Esophagus squamous epithelium (tissue), 4 donors: ENCODE results near the gene PDSS2.

ENCODE experiments used
- CTCF ChIP-seq, 6 experiments: fragments of 450-650 bp in 4 of 6; fragments of 200-600 bp in 2 of 6; sonication (generic) in 2 of 6; IDR thresholded peaks; one replicate each; pipeline ENCODE4 v1.5.1; 2016 to 2019; ENCODE audit warnings: antibody characterized with exemption in 6 of 6, mild to moderate bottlenecking in 4 of 6, moderate library complexity in 4 of 6
- POLR2A ChIP-seq, 4 donors: fragments of 450-650 bp; IDR thresholded peaks; one replicate each; pipeline ENCODE4 v1.6.1; 2017; ENCODE audit warnings: antibody characterized with exemption in 4 of 4, mild to moderate bottlenecking in 4 of 4, moderate library complexity in 3 of 4

GRCh38 chr6:107488875-107489635 lies 29.7 kb upstream of the PDSS2 start:
- no peak for TF ChIP-seq CTCF (IDR thresholded peaks at IDR 0.05)
- no peak for TF ChIP-seq POLR2A (IDR thresholded peaks at IDR 0.05)
